ENCODE results near the gene GTF2H3. TPM values are rescaled to one million over a fixed set of nuclear protein-coding genes. Genes with fewer than 3 reads are reported as not detected.

Gene GTF2H3
- 10 to 100 TPM; 72.0 to 74.6 TPM for total RNA-seq
- polyA plus RNA-seq, result 24.8 TPM

GRCh38 chr12:123633379-123634141 is at the start of gene GTF2H3, which contains the start of gene EIF2B1:
Gene GTF2H3, plus strand, starts transcription at chr12:123633829. Its CDS starts 31 bp downstream, at chr12:123633860.
Gene EIF2B1, minus strand, starts transcription at chr12:123633686. Its CDS starts 129 bp downstream, at chr12:123633557.
- H3K27ac Mint-ChIP-seq, result peak within 1 kb of the TSS; percentile 89 to 99 (median 99)
- H3K36me3 Mint-ChIP-seq, result peaks cover 7 to 36% (median 11%) of the 10 kb centered on the region in 3 donors
- H3K27me3 Mint-ChIP-seq, result no peaks in the 10 kb centered on the region
- Histone ChIP-seq H3K27ac (ENCODE audit: low read depth, low read length) (peak within 1 kb of the TSS; percentile 93), H3K36me3 (ENCODE audit: insufficient read depth, low read length) (peaks cover 22% of the 10 kb centered on the region), H3K9me3 (ENCODE audit: low read length) (no peaks in the 10 kb centered on the region), H3K4me1 (ENCODE audit: insufficient read depth, low read length) (peaks cover 19% of the 10 kb centered on the region), H3K4me3 (ENCODE audit: low read length) (peak within 1 kb of the TSS; percentile 83), H3K27me3 (ENCODE audit: insufficient read depth, low read length, poor library complexity, severe bottlenecking) (no peaks in the 10 kb centered on the region)
- no peaks in the 10 kb centered on the region for H3K9me3 Mint-ChIP-seq
- H3K4me3 Mint-ChIP-seq, result peak within 1 kb of the TSS; percentile 92 to 98 (median 96)
- ChIA-PET POLR2A (no interaction called here), CTCF (interaction anchor here (0.6 to 2.3 kb wide), 2 partner anchors 13 to 31 kb away, joined by 3 to 8 read pairs; no protein-coding TSS in a partner anchor)
- peak; percentile 94 to 97 (median 95) for DNase-seq
- peaks cover 29 to 45% (median 42%) of the 10 kb centered on the region in 3 donors for H3K4me1 Mint-ChIP-seq

- H3K9me3 ChIP-seq (ENCODE audit: low read length), result no peaks in the 10 kb centered on the region
- ChIA-PET CTCF (interaction anchor here (1.7 to 2.9 kb wide), 2 partner anchors 9 to 10 kb away, joined by 6 to 8 read pairs; partner anchors contain the start of gene DDX55), POLR2A (no interaction called here)
- peak overlapping the region in 5 of 8 donors; percentile 4 to 87 (median 56) for H3K27ac Mint-ChIP-seq
- H3K4me1 ChIP-seq (ENCODE audit: insufficient read depth, low read length), result peaks cover 21% of the 10 kb centered on the region
- H3K27me3 ChIP-seq (ENCODE audit: insufficient read depth, low read length, poor library complexity, severe bottlenecking), result no peaks in the 10 kb centered on the region
- no peaks in the 10 kb centered on the region for H3K9me3 Mint-ChIP-seq
- H3K4me3 Mint-ChIP-seq, result peak overlapping the region in 1 of 7 donors; percentile 65
- DNase-seq, result no peak
- no peaks in the 10 kb centered on the region for H3K27me3 Mint-ChIP-seq
- H3K27ac ChIP-seq (ENCODE audit: low read depth, low read length), result no peak overlapping the region
- H3K36me3 Mint-ChIP-seq, result peaks cover 0 to 77% (median 16%) of the 10 kb centered on the region in 3 donors
- H3K4me3 ChIP-seq (ENCODE audit: low read length), result no peak overlapping the region
- H3K36me3 ChIP-seq (ENCODE audit: insufficient read depth, low read length), result peaks cover 59% of the 10 kb centered on the region
- H3K4me1 Mint-ChIP-seq, result peaks cover 27 to 57% (median 48%) of the 10 kb centered on the region in 3 donors
Measured at GRCh38 chr12:123591702-123592481, 41.7 kb upstream of the GTF2H3 start.

- ChIA-PET CTCF (no interaction called here), POLR2A (interaction anchor here (0.6 kb wide), 1 partner anchor 119 kb away, joined by 8 read pairs; no protein-coding TSS in a partner anchor)
- H3K4me1 Mint-ChIP-seq, result peaks cover 12 to 34% (median 30%) of the 10 kb centered on the region in 3 donors
- peaks cover 0 to 63% (median 9%) of the 10 kb centered on the region in 3 donors for H3K36me3 Mint-ChIP-seq
- Histone ChIP-seq H3K27ac (ENCODE audit: low read depth, low read length) (no peak overlapping the region), H3K36me3 (ENCODE audit: insufficient read depth, low read length) (peaks cover 41% of the 10 kb centered on the region), H3K27me3 (ENCODE audit: insufficient read depth, low read length, poor library complexity, severe bottlenecking) (no peaks in the 10 kb centered on the region), H3K9me3 (ENCODE audit: low read length) (no peaks in the 10 kb centered on the region), H3K4me3 (ENCODE audit: low read length) (no peak overlapping the region), H3K4me1 (ENCODE audit: insufficient read depth, low read length) (no peaks in the 10 kb centered on the region)
- no peaks in the 10 kb centered on the region for H3K27me3 Mint-ChIP-seq
- DNase-seq, result no peak
- no peak overlapping the region for H3K4me3 Mint-ChIP-seq
- peak overlapping the region in 4 of 8 donors; percentile 21 to 72 (median 38) for H3K27ac Mint-ChIP-seq
- H3K9me3 Mint-ChIP-seq, result no peaks in the 10 kb centered on the region
Measured at GRCh38 chr12:123595729-123596128, 37.9 kb upstream of the GTF2H3 start.

GRCh38 chr12:123597100-123597499 is 36.5 kb upstream of the GTF2H3 start:
- no peak overlapping the region for H3K27ac ChIP-seq (ENCODE audit: low read depth, low read length)
- CTCF ChIA-PET, result interaction anchor here (1.2 kb wide), 1 partner anchor 14 kb away, joined by 3 read pairs; no protein-coding TSS in a partner anchor
- no peaks in the 10 kb centered on the region for H3K27me3 Mint-ChIP-seq
- H3K36me3 Mint-ChIP-seq, result peaks cover 0 to 58% (median 7%) of the 10 kb centered on the region in 3 donors
- H3K4me3 ChIP-seq (ENCODE audit: low read length), result no peak overlapping the region
- H3K4me1 ChIP-seq (ENCODE audit: insufficient read depth, low read length), result no peaks in the 10 kb centered on the region
- no peak overlapping the region for H3K4me3 Mint-ChIP-seq
- H3K36me3 ChIP-seq (ENCODE audit: insufficient read depth, low read length), result peaks cover 29% of the 10 kb centered on the region
- H3K27me3 ChIP-seq (ENCODE audit: insufficient read depth, low read length, poor library complexity, severe bottlenecking), result no peaks in the 10 kb centered on the region
- H3K27ac Mint-ChIP-seq, result peak overlapping the region in 2 of 8 donors; percentile 3 to 6
- DNase-seq, result no peak
- H3K9me3 ChIP-seq (ENCODE audit: low read length), result no peaks in the 10 kb centered on the region
- peaks cover 13 to 37% (median 23%) of the 10 kb centered on the region in 3 donors for H3K4me1 Mint-ChIP-seq
- POLR2A ChIA-PET, result no interaction called here
- H3K9me3 Mint-ChIP-seq, result no peaks in the 10 kb centered on the region

GRCh38 chr12:123598522-123598921 is 35.1 kb upstream of the GTF2H3 start:
- Mint-ChIP-seq H3K36me3 (peaks cover 0 to 55% (median 6%) of the 10 kb centered on the region in 3 donors), H3K27me3 (no peaks in the 10 kb centered on the region), H3K4me1 (peaks cover 19 to 37% (median 28%) of the 10 kb centered on the region in 3 donors), H3K4me3 (peak overlapping the region in 1 of 7 donors; percentile 62), H3K27ac (peak overlapping the region in 4 of 8 donors; percentile 12 to 89 (median 19)), H3K9me3 (no peaks in the 10 kb centered on the region)
- Histone ChIP-seq H3K27me3 (ENCODE audit: insufficient read depth, low read length, poor library complexity, severe bottlenecking) (no peaks in the 10 kb centered on the region), H3K4me1 (ENCODE audit: insufficient read depth, low read length) (peaks cover 9% of the 10 kb centered on the region), H3K27ac (ENCODE audit: low read depth, low read length) (no peak overlapping the region), H3K4me3 (ENCODE audit: low read length) (no peak overlapping the region), H3K9me3 (ENCODE audit: low read length) (no peaks in the 10 kb centered on the region), H3K36me3 (ENCODE audit: insufficient read depth, low read length) (peaks cover 25% of the 10 kb centered on the region)
- CTCF ChIA-PET, result no interaction called here
- DNase-seq, result no peak
- POLR2A ChIA-PET, result no interaction called here

GRCh38 chr12:123599310-123599709 is 34.3 kb upstream of the GTF2H3 start:
- peak overlapping the region in 6 of 7 donors; percentile 4 to 89 (median 55) for H3K4me3 Mint-ChIP-seq
- H3K27ac Mint-ChIP-seq, result peak overlapping the region; percentile 2 to 89 (median 42)
- no peak for DNase-seq
- H3K27me3 Mint-ChIP-seq, result no peaks in the 10 kb centered on the region
- Histone ChIP-seq H3K36me3 (ENCODE audit: insufficient read depth, low read length) (peaks cover 25% of the 10 kb centered on the region), H3K9me3 (ENCODE audit: low read length) (no peaks in the 10 kb centered on the region), H3K4me3 (ENCODE audit: low read length) (no peak overlapping the region), H3K27ac (ENCODE audit: low read depth, low read length) (no peak overlapping the region), H3K27me3 (ENCODE audit: insufficient read depth, low read length, poor library complexity, severe bottlenecking) (no peaks in the 10 kb centered on the region), H3K4me1 (ENCODE audit: insufficient read depth, low read length) (peaks cover 9% of the 10 kb centered on the region)
- H3K4me1 Mint-ChIP-seq, result peaks cover 20 to 42% (median 33%) of the 10 kb centered on the region in 3 donors
- no peaks in the 10 kb centered on the region for H3K9me3 Mint-ChIP-seq
- POLR2A ChIA-PET, result no interaction called here
- H3K36me3 Mint-ChIP-seq, result peaks cover 0 to 56% (median 6%) of the 10 kb centered on the region in 3 donors
- CTCF ChIA-PET, result no interaction called here

GRCh38 chr12:123599721-123600120 is 33.9 kb upstream of the GTF2H3 start:
- H3K27ac ChIP-seq (ENCODE audit: low read depth, low read length), result no peak overlapping the region
- CTCF ChIA-PET, result no interaction called here
- no peaks in the 10 kb centered on the region for H3K9me3 ChIP-seq (ENCODE audit: low read length)
- peak overlapping the region in 6 of 7 donors; percentile 51 to 89 (median 55) for H3K4me3 Mint-ChIP-seq
- POLR2A ChIA-PET, result no interaction called here
- H3K4me1 Mint-ChIP-seq, result peaks cover 20 to 45% (median 36%) of the 10 kb centered on the region in 3 donors
- peaks cover 0 to 59% (median 6%) of the 10 kb centered on the region in 3 donors for H3K36me3 Mint-ChIP-seq
- H3K36me3 ChIP-seq (ENCODE audit: insufficient read depth, low read length), result peaks cover 25% of the 10 kb centered on the region
- H3K9me3 Mint-ChIP-seq, result no peaks in the 10 kb centered on the region
- H3K27ac Mint-ChIP-seq, result peak overlapping the region in 6 of 8 donors; percentile 31 to 89 (median 71)
- H3K4me1 ChIP-seq (ENCODE audit: insufficient read depth, low read length), result peaks cover 9% of the 10 kb centered on the region
- no peak overlapping the region for H3K4me3 ChIP-seq (ENCODE audit: low read length)
- DNase-seq, result no peak
- no peaks in the 10 kb centered on the region for H3K27me3 ChIP-seq (ENCODE audit: insufficient read depth, low read length, poor library complexity, severe bottlenecking)
- H3K27me3 Mint-ChIP-seq, result no peaks in the 10 kb centered on the region
